HG03342 (cell line): ENCODE measurements around the gene BTBD6.
"Not testable (repeated sequence)": the region's sequence is repeated elsewhere in the genome, so short reads cannot be mapped to it uniquely, and the experiment has no call there.

Experiments
- ATAC-seq: cut with Tn5 transposase; IDR thresholded peaks from one replicate; pipeline ENCODE4 v1.9.1; 2021; ENCODE audit warnings: mild to moderate bottlenecking, moderate library complexity; ENCODE audit not compliant: unreplicated experiment

Gene BTBD6

DNA sequence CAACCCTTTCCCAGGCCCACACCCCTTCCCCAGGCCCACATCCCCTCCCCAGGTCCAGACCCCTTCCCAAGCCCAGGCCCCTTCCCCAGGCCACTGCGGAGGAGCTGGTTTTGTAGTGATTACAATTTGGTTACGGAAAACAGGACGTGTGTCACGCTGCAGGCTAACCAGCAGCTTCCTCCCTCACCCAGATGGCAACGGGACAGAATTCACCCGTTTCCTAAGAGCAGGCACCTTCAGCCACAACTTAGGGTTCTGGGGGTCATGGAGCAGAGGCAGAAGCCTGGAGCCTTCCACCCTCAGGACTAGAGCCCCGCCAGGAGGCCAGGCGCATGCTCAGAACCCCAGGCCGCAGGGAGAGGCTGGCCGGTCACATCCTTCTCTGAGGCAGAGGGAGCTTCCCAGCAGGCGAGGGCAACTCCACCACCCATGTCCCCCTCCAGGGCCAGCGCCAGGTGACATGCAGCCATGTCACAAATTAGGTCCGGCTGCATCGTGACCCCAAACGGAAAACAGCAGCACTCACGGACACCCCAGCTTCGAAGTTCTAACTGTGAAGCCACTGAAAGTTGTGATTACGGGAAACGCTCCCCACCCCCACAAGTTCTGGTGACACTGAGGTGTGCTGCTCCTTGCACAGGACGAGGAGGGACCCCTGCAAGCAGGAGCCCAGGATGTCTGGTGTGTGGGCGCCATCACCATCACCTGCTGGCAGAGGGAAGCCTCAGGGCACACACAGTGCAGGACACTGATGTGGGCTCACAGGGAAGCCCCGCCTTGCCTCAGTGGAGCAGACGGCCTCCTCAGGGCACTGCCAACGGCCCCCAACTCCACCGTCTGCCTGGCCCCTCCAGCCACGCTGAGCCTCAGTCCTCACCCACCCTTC lies 44.7 kb downstream of the BTBD6 start:
- no peak for ATAC-seq

DNA sequence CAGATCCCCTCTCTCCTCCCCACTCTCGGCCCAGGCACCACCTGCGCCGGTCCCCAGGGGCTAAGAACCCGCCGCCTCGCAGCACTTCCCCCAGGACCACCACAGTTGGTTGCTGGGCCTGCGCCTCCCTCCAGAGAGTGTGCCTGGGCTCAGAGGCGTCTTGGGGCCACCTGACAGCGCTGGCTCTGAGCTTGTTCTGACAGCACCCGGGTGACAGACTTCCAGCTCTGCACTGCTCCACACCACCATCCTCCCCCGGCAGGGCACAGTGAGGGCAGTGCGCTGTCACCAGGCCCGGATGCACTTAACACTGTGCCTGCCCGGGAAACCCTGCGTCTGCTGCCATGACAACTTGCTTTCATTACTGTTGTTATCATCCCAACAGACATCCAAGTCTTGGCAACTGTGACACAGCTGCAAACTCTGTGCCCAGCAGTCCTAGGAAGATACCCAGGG lies 45.8 kb downstream of the BTBD6 start:
- no peak for ATAC-seq

DNA sequence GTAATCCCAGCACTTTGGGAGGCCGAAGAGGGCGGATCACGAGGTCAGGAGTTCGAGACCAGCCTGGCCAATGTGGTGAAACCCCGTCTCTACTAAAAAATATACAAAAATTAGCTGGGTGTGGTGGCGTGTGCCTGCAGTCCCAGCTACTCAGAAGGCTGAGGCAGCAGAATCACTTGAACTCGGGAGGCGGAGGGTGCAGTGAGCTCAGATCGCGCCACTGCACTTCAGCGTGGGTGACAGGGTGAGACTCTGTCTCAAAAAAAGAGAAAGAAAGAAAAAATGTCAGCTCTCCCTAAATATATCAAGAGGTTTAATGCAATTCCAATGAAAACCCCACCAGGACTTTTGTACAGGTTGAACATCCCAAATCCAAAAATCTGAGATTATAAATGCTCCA lies 49.0 kb downstream of the BTBD6 start:
- ATAC-seq = not testable (repeated sequence)

DNA sequence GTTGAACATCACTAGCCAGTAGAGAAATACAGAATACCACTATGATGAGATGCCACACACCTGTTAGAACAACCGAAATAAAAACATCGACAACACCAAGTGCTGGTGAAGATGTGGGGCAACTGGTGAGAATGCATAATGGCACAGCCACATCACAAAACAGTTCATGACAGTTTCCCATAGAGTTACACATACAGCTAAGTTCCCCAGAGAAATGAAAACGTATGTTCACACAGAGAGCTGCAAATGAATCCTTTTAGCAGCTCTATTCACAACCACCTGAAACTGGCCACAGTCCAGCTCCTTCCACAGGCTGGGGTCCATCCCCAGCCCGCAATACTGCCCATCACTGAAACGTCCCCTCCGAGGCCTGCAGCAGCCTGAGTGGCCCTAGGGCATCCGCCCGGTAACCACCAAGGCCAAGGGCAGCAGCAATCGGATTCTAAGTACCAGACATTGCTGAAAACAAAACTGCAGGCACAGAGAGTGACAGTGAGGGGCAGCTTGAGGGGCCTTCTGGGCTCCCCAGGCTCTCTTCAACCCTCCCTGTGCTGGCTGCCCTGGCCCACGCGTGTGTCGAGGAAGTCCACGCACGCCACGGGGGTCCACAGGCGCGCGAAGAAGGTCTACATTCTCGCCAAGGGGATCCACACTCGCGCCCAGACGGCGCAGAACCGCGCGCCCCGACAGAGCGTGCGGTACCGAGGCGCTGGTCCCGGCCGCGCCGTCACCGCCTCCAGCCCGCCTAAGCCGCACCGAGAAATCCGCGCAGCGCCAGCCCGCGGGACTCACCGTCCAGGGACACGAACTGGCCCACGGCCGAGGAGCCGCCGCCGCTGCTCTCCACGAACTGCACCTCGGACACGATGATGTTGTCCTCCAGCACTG lies 51.6 kb downstream of the BTBD6 start:
- ATAC-seq = peak; percentile 16
